H1 (cell line): ENCODE measurements around the gene DIAPH2. TPM values are rescaled to one million over a fixed set of nuclear protein-coding genes. Genes with fewer than 3 reads are reported as not detected.

ENCODE experiments used
- NANOG ChIP-seq: IDR thresholded peaks from 2 replicates; pipeline ENCODE4 v1.6.1; 2011; ENCODE audit warnings: low read length, low read depth, mild to moderate bottlenecking, inconsistent platforms; ENCODE audit not compliant: insufficient read depth, poor library complexity, severe bottlenecking
- polyA plus RNA-seq, 7 experiments: library from polyadenylated mRNA; depleted of rRNA in 3 of 7; stranded (reverse) in 5 of 7; unstranded in 2 of 7; fragments of >200 nt in 5 of 7; fragments of 200-250 nt in 2 of 7; gene quantifications; 1 replicate in 5 of 7; 2 replicates in 1 of 7; 4 replicates in 1 of 7; pipeline versions ENCODE4 v1.2.1 to v1.2.3, GENCODE V29; 2011 to 2013; ENCODE audit warnings: missing spikeins in 2 of 7, mixed read lengths in 2 of 7
- total RNA-seq: library from RNA; stranded (reverse); fragmentation: NEBNext Ultra II Directional; extraction: Animal tissue kit (Norgen Biotek cat#: 25700); gene quantifications from 2 replicates; pipeline ENCODE4 v1.2.1, GENCODE V29; 2021
- TF ChIP-seq, protein P1 (sequence below): fragments of 300-600 bp; sonication (generic); IDR thresholded peaks from 2 replicates; pipeline ENCODE4 v1.7.1; 2012; ENCODE audit warnings: low read length, moderate library complexity, mild to moderate bottlenecking, inconsistent platforms; ENCODE audit not compliant: insufficient replicate concordance
- TF ChIP-seq, protein P2 (sequence below): IDR thresholded peaks from 2 replicates; pipeline ENCODE4 v1.6.1; 2011; ENCODE audit warnings: low read length, improper control_type of control experiment
- TF ChIP-seq, protein P3 (sequence below), 3 experiments: IDR thresholded peaks; 1 replicate in 2 of 3; 2 replicates in 1 of 3; pipeline versions ENCODE4 v1.5.1 to v1.6.1; 2011; ENCODE audit warnings: low read length in 3 of 3, mild to moderate bottlenecking in 3 of 3, inconsistent platforms in 2 of 3, low read depth in 1 of 3, moderate library complexity in 1 of 3; ENCODE audit not compliant: insufficient read depth in 1 of 3; ENCODE audit errors: control extremely low read depth in 1 of 3

The DIAPH2 gene
- total and polyA plus RNA-seq, 2 of the 8 experiments (the other 6 are each of a cell fraction or from before 2014, with no cell fraction given), result 4.4 to 24.3 TPM

DNA sequence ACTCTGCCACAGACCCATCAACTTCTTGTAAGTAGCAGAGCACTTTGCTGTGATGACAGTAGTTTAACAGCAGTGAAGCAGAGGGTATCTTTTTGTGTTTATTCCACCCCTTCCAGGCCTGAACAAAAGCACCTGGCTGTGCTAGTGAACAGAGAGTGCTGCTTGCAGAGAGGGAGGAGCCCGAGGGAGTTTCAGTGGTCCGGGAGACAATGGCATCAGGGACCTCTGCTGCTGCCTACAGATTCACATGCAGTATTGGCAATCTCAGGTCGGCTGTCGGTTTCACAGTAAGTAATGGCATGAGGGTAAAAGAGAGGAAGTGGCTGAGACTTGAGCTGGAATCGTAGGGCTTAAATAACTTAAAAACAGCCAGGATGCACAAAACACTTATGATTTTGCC, 954.9 kb downstream of the DIAPH2 start (continued):
- TF ChIP-seq, protein P1, sequence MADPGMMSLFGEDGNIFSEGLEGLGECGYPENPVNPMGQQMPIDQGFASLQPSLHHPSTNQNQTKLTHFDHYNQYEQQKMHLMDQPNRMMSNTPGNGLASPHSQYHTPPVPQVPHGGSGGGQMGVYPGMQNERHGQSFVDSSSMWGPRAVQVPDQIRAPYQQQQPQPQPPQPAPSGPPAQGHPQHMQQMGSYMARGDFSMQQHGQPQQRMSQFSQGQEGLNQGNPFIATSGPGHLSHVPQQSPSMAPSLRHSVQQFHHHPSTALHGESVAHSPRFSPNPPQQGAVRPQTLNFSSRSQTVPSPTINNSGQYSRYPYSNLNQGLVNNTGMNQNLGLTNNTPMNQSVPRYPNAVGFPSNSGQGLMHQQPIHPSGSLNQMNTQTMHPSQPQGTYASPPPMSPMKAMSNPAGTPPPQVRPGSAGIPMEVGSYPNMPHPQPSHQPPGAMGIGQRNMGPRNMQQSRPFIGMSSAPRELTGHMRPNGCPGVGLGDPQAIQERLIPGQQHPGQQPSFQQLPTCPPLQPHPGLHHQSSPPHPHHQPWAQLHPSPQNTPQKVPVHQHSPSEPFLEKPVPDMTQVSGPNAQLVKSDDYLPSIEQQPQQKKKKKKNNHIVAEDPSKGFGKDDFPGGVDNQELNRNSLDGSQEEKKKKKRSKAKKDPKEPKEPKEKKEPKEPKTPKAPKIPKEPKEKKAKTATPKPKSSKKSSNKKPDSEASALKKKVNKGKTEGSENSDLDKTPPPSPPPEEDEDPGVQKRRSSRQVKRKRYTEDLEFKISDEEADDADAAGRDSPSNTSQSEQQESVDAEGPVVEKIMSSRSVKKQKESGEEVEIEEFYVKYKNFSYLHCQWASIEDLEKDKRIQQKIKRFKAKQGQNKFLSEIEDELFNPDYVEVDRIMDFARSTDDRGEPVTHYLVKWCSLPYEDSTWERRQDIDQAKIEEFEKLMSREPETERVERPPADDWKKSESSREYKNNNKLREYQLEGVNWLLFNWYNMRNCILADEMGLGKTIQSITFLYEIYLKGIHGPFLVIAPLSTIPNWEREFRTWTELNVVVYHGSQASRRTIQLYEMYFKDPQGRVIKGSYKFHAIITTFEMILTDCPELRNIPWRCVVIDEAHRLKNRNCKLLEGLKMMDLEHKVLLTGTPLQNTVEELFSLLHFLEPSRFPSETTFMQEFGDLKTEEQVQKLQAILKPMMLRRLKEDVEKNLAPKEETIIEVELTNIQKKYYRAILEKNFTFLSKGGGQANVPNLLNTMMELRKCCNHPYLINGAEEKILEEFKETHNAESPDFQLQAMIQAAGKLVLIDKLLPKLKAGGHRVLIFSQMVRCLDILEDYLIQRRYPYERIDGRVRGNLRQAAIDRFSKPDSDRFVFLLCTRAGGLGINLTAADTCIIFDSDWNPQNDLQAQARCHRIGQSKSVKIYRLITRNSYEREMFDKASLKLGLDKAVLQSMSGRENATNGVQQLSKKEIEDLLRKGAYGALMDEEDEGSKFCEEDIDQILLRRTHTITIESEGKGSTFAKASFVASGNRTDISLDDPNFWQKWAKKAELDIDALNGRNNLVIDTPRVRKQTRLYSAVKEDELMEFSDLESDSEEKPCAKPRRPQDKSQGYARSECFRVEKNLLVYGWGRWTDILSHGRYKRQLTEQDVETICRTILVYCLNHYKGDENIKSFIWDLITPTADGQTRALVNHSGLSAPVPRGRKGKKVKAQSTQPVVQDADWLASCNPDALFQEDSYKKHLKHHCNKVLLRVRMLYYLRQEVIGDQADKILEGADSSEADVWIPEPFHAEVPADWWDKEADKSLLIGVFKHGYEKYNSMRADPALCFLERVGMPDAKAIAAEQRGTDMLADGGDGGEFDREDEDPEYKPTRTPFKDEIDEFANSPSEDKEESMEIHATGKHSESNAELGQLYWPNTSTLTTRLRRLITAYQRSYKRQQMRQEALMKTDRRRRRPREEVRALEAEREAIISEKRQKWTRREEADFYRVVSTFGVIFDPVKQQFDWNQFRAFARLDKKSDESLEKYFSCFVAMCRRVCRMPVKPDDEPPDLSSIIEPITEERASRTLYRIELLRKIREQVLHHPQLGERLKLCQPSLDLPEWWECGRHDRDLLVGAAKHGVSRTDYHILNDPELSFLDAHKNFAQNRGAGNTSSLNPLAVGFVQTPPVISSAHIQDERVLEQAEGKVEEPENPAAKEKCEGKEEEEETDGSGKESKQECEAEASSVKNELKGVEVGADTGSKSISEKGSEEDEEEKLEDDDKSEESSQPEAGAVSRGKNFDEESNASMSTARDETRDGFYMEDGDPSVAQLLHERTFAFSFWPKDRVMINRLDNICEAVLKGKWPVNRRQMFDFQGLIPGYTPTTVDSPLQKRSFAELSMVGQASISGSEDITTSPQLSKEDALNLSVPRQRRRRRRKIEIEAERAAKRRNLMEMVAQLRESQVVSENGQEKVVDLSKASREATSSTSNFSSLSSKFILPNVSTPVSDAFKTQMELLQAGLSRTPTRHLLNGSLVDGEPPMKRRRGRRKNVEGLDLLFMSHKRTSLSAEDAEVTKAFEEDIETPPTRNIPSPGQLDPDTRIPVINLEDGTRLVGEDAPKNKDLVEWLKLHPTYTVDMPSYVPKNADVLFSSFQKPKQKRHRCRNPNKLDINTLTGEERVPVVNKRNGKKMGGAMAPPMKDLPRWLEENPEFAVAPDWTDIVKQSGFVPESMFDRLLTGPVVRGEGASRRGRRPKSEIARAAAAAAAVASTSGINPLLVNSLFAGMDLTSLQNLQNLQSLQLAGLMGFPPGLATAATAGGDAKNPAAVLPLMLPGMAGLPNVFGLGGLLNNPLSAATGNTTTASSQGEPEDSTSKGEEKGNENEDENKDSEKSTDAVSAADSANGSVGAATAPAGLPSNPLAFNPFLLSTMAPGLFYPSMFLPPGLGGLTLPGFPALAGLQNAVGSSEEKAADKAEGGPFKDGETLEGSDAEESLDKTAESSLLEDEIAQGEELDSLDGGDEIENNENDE, result no peak
- TF ChIP-seq, protein P2, sequence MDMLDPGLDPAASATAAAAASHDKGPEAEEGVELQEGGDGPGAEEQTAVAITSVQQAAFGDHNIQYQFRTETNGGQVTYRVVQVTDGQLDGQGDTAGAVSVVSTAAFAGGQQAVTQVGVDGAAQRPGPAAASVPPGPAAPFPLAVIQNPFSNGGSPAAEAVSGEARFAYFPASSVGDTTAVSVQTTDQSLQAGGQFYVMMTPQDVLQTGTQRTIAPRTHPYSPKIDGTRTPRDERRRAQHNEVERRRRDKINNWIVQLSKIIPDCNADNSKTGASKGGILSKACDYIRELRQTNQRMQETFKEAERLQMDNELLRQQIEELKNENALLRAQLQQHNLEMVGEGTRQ, result no peak
- TF ChIP-seq, protein P3, sequence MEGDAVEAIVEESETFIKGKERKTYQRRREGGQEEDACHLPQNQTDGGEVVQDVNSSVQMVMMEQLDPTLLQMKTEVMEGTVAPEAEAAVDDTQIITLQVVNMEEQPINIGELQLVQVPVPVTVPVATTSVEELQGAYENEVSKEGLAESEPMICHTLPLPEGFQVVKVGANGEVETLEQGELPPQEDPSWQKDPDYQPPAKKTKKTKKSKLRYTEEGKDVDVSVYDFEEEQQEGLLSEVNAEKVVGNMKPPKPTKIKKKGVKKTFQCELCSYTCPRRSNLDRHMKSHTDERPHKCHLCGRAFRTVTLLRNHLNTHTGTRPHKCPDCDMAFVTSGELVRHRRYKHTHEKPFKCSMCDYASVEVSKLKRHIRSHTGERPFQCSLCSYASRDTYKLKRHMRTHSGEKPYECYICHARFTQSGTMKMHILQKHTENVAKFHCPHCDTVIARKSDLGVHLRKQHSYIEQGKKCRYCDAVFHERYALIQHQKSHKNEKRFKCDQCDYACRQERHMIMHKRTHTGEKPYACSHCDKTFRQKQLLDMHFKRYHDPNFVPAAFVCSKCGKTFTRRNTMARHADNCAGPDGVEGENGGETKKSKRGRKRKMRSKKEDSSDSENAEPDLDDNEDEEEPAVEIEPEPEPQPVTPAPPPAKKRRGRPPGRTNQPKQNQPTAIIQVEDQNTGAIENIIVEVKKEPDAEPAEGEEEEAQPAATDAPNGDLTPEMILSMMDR (IDR thresholded peaks at IDR 0.05; ENCODE audit: control extremely low read depth in 1 of 3, insufficient read depth in 1 of 3, low read depth in 1 of 3, low read length in 3 of 3), result peak in 1 of 3 experiments; percentile 4; a peak in 1 of 4 replicates
- peak; percentile 42 for TF ChIP-seq NANOG
